Cerebellar nuclear complex (tissue), 1 donor: ENCODE results near the gene BORCS8.
"Not testable (repeated sequence)": the region's sequence is repeated elsewhere in the genome, so short reads cannot be mapped to it uniquely, and the experiment has no call there.

ENCODE experiments used
- DNase-seq, 2 experiments: peaks; one replicate each; lab custom pipeline; 2025; lab: John Stamatoyannopoulos, UW

The BORCS8 gene

DNA sequence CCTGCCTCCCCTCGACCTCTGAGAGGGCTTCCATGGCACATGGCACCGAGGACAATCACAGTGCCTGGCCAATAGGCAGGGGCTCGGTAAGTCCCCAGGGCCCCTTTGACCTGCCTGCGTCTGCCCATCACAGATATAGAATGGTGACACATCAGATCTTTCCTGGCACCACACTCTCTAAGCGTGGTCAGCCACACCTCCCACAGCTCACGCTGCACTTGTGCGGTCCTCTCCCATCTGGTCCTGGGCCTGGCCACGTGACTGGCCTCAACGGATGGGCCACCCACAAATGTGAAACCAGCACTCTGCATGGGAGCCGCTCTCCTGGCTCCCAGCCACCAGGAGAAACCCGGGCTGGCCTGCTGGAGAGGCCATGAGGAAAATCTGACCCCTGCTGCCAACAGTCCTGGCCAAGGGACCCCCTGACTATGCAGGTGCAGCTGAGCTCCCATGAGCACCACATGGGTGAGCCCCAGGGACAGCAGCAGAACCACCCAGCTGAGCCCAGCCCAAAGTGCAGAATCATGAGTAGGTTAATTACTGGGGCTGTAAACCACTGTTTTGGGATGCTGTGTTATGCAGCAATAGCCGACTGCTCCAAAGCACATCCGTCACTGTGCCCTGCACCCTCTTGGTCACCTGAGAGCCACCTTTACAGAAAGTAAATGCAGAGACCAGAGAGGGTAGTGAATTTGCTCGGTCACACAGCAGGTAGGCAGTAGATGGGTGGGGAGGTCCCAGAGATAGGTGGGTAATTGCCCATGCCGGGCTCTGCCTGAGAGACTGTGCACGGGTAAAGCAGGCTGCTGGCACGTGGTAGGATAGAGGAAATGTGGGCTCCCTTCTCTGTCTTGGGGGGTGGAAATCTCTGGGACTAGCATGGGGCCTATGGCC is 12.2 kb downstream of the BORCS8 start:
- DNase-seq = no peak

DNA sequence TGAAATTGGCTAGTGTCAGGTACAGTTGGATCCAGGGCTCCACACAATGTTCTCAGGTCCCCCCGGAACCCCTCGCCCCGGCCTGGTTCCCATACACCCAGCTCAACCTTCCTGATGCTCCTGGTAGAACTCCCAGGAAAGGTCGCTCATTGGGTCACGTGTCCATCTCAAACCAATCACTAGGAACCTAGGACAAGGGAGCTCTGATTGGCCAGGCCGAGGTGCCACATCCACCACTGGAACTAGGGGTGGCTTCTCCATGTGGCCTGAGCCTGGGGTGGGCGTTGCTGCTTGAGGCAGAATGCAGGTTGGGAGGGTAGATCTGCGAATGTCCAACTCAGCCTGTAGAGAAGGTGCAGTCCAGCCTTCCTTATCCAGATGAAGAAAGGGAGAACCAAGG is 15.0 kb downstream of the BORCS8 start:
- DNase-seq = no peak

DNA sequence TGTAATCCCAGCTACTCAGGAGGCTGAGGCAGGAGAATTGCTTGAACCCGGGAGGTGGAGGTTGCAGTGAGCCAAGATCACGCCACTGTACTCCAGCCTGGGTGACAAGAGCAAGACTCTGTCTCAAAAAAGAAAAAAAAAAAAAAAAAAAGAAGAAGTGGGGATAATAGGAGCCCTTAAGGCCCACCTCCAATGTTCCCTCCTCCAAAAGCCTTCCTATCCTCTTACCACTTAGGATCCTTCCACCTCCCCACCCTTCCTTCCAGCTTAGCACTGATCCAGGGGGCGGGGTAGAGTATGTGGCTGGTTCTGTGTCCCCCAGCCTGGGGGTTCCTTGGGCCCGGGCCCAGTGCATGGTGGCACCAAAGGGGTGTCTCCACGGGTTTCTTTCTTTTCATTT is 18.7 kb downstream of the BORCS8 start:
- DNase-seq = not testable (repeated sequence)

GRCh38 chr19:19171821-19172532 is 20.0 kb downstream of the BORCS8 start:
- DNase-seq = no peak

DNA sequence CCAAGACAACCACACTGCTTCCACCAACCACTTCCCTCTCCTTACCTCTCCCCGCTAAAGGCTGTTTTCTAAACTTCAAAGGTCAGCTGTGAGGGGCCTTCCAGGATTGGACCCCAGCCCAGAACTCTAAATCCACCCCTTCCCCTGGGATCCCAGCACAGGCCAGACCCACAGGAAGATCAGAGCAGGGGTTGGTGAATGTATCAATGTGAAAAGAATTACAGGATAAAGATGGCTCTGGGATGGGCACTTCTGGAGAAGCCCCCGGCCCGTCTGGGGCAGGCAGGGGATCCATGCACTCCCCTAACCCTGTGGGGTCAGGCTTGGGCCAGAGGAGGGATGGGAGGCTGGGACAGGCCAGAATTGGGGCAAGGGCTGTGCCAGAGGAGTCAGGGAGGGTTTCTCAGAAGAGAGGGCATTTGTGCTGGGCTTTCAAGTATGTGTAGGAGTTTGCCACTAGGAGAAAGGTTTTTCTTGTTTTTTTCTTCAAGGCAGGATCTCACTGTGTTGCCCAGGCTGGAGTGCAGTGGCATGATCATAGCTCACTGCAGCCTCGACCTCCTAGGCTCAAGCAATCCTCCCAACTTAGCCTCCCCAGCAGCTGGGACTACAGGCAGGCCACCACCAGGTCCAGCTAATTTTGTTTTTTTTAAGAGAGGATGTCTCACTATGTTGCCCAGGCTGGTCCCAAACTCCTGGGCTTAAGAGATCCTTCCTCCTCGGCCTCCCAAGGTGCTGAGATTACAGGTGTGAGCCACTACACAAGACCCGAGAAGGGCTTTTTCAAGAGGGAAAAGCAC is 20.9 kb downstream of the BORCS8 start:
- no peak for DNase-seq

GRCh38 chr19:19170053-19170872 is 21.7 kb downstream of the BORCS8 start, which contains the start of gene MEF2B:
Gene MEF2B, minus strand, starts transcription at chr19:19170263. Its CDS starts 19,528 bp downstream, at chr19:19150735.
- DNase-seq = no peak

DNA sequence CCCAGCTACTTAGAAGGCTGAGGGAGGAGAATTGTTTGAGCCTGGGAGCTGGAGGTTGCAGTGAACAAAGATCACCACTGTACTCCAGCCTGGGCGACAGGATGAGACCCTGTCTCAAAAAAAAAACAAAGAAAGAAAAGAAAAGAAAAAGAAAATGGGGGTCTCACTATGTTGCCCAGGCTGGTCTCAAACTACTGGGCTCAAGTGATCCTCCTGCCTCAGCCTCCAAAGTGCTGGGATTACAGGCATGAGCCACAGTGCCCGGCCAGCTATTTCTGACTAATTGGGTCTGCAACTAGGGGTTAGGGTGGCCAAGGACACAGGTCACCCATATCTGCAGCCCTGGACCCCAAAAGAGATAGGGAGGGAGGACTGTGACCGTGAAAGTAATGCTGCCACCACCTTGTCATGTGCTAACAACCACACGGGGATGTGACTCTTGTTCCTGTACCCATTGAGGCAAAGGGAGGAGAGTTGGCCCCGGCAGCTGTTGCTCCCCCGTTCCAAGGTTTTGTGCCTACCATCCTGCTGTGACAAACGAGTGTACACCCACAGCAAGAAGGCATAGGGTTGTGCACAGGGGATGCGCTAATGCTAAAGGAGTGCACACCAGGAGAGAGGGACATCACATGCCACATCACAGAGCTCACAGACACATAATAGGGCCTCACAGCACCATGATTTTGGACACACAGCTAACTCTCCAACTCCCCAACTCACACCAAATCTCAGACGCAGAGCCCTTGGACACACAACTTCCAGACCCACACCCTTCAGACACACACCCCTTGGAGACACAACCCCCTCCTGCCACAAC is 22.5 kb downstream of the BORCS8 start:
- no peak for DNase-seq

GRCh38 chr19:19167612-19168011 is 24.3 kb downstream of the BORCS8 start:
- no peak for DNase-seq

DNA sequence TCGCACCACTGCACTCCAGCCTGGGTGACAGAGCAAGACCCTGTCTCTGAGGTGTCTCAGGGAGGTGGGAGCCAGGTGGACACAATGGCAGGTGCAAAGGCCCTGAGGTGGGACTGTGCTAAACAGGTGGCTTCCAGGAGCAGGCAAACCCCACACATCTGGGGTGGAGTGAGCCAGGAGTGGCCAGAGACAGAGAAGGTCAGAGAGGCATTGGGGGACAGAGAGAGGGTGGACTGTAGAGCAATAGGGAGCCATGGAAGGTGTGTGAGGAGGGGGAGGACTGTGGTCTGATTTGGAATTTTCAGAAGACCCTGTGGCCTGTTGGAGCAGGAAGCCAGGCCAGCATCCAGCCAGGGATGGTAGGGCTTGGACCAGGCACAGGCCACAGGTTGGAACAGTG is 26.6 kb downstream of the BORCS8 start:
- no peak for DNase-seq

- no peak for DNase-seq
Measured at GRCh38 chr19:19162495-19162894, 29.5 kb downstream of the BORCS8 start.

GRCh38 chr19:19160461-19161035 is 31.4 kb downstream of the BORCS8 start:
- DNase-seq = no peak

DNA sequence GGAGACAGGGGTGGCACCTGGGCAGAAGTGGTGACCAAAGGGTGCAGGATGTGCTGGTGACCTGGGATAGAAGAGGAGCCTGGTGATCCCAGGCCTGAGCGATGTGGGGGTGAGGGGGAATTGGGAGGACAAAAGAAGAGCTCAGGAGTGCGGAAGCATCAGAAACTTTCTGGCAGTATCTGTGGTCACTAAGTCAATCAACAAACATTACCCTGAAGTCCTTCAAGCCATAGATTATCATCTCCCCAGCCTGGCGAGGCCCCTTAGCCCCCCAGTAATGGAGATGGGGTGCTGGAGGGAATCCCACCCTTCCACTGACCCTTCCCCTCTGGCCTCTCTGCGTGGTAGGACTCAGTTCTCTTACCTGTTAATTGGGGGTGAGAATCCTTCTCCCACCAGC is 32.4 kb downstream of the BORCS8 start:
- DNase-seq = no peak

DNA sequence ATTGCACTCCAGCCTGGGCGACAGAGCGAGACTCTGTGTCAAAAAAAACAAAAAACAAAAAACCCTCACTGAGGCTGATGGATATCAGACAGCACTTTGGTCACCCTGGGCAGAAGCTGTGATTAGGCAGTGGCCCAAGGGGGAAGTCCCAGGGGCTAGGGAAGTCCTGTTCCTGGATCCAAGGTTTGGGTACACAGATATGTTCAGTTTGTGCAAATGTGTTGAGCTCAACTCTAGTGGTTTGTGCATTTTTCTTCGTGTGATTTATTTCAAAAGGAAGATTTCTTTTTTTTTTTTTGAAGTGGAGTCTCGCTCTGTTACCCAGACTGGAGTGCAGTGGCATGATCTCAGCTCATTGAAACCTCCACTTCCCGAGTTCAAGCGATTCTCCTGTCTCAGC is 34.1 kb downstream of the BORCS8 start:
- no peak for DNase-seq

DNA sequence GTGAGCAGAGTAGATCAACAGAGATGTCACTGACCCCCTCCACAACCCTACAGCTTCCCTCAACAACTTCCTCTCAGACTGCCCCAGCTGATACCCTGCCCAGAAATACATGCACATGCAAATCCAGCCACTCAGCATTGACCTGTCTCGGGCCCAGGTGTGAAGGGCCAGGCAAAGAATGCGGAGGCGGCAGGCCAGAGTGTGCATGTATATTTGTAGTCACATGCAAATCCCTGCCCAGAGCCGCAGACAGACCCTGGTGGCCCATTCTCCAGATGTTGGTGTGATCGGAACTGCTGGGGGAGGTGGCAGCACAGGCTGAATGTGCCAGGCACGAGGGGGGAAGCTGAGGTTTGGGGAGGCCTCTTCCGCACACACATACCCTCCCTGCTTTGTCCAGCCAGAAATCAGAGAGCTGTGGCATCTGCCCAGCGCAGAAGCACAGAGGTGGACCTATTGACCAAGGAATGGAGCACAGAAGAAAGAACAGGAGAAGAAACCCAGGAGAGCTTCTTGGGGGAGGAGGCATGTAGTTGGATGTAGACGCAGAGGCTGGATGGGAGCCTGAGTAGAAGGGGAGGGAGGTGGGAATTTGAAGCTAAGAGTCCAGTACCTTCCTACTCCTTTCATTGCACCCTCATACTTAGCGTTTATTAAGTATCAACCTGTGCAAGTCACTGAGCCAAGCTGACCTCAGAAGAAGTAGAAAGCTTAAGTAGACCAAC is 36.3 kb downstream of the BORCS8 start:
- DNase-seq = no peak

DNA sequence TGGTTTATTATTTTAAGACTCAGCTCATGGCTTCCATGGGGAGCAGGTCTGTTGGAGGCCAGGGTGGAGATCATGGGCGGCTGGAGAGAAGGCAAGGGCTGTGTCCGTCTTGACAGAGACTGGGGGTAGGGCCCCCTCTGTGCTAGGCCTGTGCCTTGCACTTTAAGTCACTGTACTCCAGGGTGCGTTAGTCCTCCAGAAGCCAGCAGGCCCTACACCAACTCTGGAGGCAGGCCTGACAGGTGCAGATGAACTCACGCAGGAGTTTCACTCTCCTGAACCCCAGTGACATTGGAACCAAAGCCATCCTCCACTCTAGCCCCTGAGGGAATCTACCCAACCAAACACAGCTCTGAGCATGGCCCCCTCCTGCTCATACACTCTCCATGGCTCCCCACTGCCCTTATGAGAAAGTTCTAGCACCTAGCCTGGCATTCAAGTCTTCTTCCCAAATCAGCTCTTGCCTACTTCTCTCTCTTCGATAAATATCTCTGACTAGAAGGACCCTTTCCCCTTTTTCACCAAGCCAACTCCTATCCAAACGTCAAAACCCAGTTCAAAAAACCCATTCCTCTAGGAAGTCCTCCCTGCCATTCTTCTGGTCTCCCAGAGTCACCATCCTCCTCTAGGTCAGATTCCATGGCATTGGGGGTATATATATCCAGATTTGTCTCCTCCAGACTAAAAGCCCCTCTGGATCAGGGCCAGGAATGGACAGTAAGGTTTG is 37.0 kb downstream of the BORCS8 start:
- DNase-seq = no peak

DNA sequence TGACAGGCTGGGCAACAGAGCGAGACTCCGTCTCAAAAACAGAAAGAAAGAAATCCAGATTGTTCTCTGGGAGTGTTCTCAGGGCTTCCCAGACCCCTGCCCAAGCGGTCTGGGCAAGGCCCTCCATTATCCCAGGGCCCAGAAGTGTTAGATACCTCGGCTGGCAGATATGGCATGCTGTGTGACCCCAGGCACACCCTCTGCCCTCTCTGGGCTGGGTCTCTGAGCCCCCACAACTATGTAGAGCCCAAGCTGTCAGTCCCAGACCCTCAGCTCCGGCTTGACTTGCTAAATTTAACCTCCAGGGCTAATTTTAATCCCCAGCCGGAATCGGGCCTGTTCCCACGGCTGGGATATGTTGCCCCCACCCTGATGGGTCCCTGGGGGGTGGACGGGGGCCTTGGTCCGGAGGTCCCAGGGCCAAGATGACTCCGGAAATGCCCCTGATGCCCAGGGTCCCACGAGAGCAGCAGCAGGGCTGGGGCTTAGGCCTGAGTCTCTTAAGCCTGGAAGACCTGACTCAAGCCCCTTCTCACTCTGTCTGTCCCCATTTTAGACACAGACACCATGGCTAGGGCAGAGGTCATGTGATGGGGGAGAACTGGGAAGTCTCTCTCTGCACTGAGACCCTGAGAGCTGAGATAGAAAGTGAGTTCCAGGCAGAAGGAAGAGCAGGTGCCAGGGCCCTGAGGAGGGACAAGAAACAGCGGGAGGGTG is 39.1 kb downstream of the BORCS8 start:
- DNase-seq = no peak

- no peak for DNase-seq
Measured at GRCh38 chr19:19151418-19151817, 40.5 kb downstream of the BORCS8 start.

GRCh38 chr19:19149435-19149834 is 42.5 kb downstream of the BORCS8 start:
- no peak for DNase-seq
